Gastroesophageal sphincter (tissue), 4 donors: ENCODE results near the gene SGTA. TPM values are rescaled to one million over a fixed set of nuclear protein-coding genes. Genes with fewer than 3 reads are reported as not detected.

Source experiments
- ATAC-seq: fragments of 150-250 bp; one replicate; pipeline ENCODE4 v1.9.1; 2016; ENCODE audit warnings: mild to moderate bottlenecking, moderate library complexity
- H3K27ac ChIP-seq, 4 donors: fragments of 200-600 bp; sonication (generic) in 3 of 4; 1 replicate in 3 of 4; 2 replicates in 1 of 4; pipeline ENCODE4 v1.5.1; 2016 to 2019
- H3K27me3 ChIP-seq: fragments of 200-600 bp; sonication (generic); one replicate; pipeline ENCODE4 v1.5.1; 2019
- H3K36me3 ChIP-seq, 2 donors: fragments of 200-600 bp; sonication (generic); one replicate each; pipeline ENCODE4 v1.5.1; 2019; ENCODE audit warnings: control low read depth in 1 of 2
- H3K4me1 ChIP-seq, 3 donors: fragments of 200-600 bp; sonication (generic); 1 replicate in 2 of 3; 2 replicates in 1 of 3; pipeline ENCODE4 v1.5.1; 2016 to 2019; ENCODE audit warnings: control low read depth in 2 of 3
- H3K4me3 ChIP-seq, 2 donors: fragments of 200-600 bp; sonication (generic); one replicate each; pipeline ENCODE4 v1.5.1; 2019; ENCODE audit warnings: mild to moderate bottlenecking in 1 of 2, moderate library complexity in 1 of 2
- H3K9me3 ChIP-seq, 3 donors: fragments of 200-600 bp; sonication (generic); one replicate each; pipeline ENCODE4 v1.5.1; 2017 to 2019; ENCODE audit warnings: control low read depth in 2 of 3
- CTCF ChIP-seq, 4 experiments: fragments of 200-600 bp in 2 of 4; fragments of 450-650 bp in 2 of 4; sonication (generic) in 1 of 4; IDR thresholded peaks; one replicate each; pipeline ENCODE4 v1.5.1; 2017 to 2019; ENCODE audit warnings: antibody characterized with exemption in 4 of 4, mild to moderate bottlenecking in 2 of 4, moderate library complexity in 2 of 4
- EP300 ChIP-seq: sonication (generic); formaldehyde crosslinking; IDR thresholded peaks from one replicate; pipeline ENCODE4 v1.6.1; 2017; ENCODE audit warnings: antibody characterized with exemption, mild to moderate bottlenecking
- POLR2A ChIP-seq, 2 donors: fragments of 450-650 bp; IDR thresholded peaks; one replicate each; pipeline ENCODE4 v1.6.1; 2017; ENCODE audit warnings: antibody characterized with exemption in 2 of 2, mild to moderate bottlenecking in 2 of 2, moderate library complexity in 1 of 2
- POLR2AphosphoS5 ChIP-seq: sonication (generic); formaldehyde crosslinking; IDR thresholded peaks from one replicate; pipeline ENCODE4 v1.6.1; 2017; ENCODE audit warnings: antibody characterized with exemption
- WGBS, 2 donors: methylation state at CpG; one replicate each; pipeline ENCODE4 v1.1.5; 2018; ENCODE audit warnings: low coverage in 1 of 2; 5-methylcytosine and 5-hydroxymethylcytosine counted together
- total RNA-seq, 4 donors: library from RNA; depleted of rRNA; stranded (reverse); fragments of >200 nt; gene quantifications; one replicate each; pipeline ENCODE4 v1.1.0, GENCODE V29; 2016

Gene SGTA
- total RNA-seq, 4 donors from 2014 or later = 45.3 to 65.5 (median 47.2) TPM

GRCh38 chr19:2767688-2768087 is 15.4 kb downstream of the SGTA start:
- no peak overlapping the region for H3K4me3 ChIP-seq
- H3K27me3 ChIP-seq = no peaks in the 10 kb centered on the region
- peaks cover 0 to 70% of the 10 kb centered on the region in 2 donors for H3K36me3 ChIP-seq
- H3K4me1 ChIP-seq = peaks cover 0 to 45% (median 25%) of the 10 kb centered on the region in 3 donors
- H3K27ac ChIP-seq = no peak overlapping the region
- H3K9me3 ChIP-seq = no peaks in the 10 kb centered on the region
- WGBS, 2 donors = no CpG with 5 or more reads among the region's 19 CpGs
- TF ChIP-seq POLR2A (IDR thresholded peaks at IDR 0.05) (no peak), CTCF (IDR thresholded peaks at IDR 0.05) (no peak), POLR2AphosphoS5 (no peak), EP300 (no peak)
- no peak for ATAC-seq

GRCh38 chr19:2766594-2767372 is 16.3 kb downstream of the SGTA start:
- TF ChIP-seq POLR2A (IDR thresholded peaks at IDR 0.05) (no peak), EP300 (no peak)
- Histone ChIP-seq H3K36me3 (peaks cover 0 to 76% of the 10 kb centered on the region in 2 donors), H3K9me3 (no peaks in the 10 kb centered on the region), H3K4me1 (peaks cover 0 to 36% (median 19%) of the 10 kb centered on the region in 3 donors), H3K27me3 (no peaks in the 10 kb centered on the region), H3K4me3 (no peak overlapping the region), H3K27ac (no peak overlapping the region)
- no peak for ATAC-seq
- 60 to 90% methylated on average over 1 to 4 of the region's 35 CpGs for WGBS, 2 donors

GRCh38 chr19:2765376-2765775 is 17.7 kb downstream of the SGTA start:
- H3K27ac ChIP-seq = no peak overlapping the region
- H3K36me3 ChIP-seq = peaks cover 0 to 85% of the 10 kb centered on the region in 2 donors
- H3K4me3 ChIP-seq = no peak overlapping the region
- TF ChIP-seq POLR2A (IDR thresholded peaks at IDR 0.05) = no peak
- TF ChIP-seq CTCF (IDR thresholded peaks at IDR 0.05) = no peak
- no peak for TF ChIP-seq EP300
- no peak for ATAC-seq
- 93% methylated on average over 2 of the region's 15 CpGs; no CpG with 5 or more reads in 1 of the 2 donors for WGBS, 2 donors
- H3K9me3 ChIP-seq = no peaks in the 10 kb centered on the region
- no peaks in the 10 kb centered on the region for H3K27me3 ChIP-seq
- H3K4me1 ChIP-seq = peaks cover 0 to 22% (median 7%) of the 10 kb centered on the region in 3 donors

- H3K36me3 ChIP-seq = peaks cover 0 to 90% of the 10 kb centered on the region in 2 donors
- WGBS, 2 donors = 61 to 90% methylated on average over 3 to 8 of the region's 21 CpGs
- H3K27me3 ChIP-seq = no peaks in the 10 kb centered on the region
- no peak overlapping the region for H3K27ac ChIP-seq
- no peak for TF ChIP-seq POLR2AphosphoS5
- TF ChIP-seq CTCF (IDR thresholded peaks at IDR 0.05) = no peak
- TF ChIP-seq EP300 = no peak
- no peak for TF ChIP-seq POLR2A (IDR thresholded peaks at IDR 0.05)
- no peak for ATAC-seq
- H3K4me1 ChIP-seq = peaks cover 0 to 18% (median 3%) of the 10 kb centered on the region in 3 donors
- H3K9me3 ChIP-seq = no peaks in the 10 kb centered on the region
- H3K4me3 ChIP-seq = no peak overlapping the region
Measured at GRCh38 chr19:2764945-2765344, 18.1 kb downstream of the SGTA start.

- no peak for ATAC-seq
- Histone ChIP-seq H3K36me3 (peaks cover 0 to 100% of the 10 kb centered on the region in 2 donors), H3K27ac (no peak overlapping the region), H3K9me3 (no peaks in the 10 kb centered on the region), H3K27me3 (no peaks in the 10 kb centered on the region), H3K4me3 (no peak overlapping the region), H3K4me1 (peaks cover 0 to 5% (median 0%) of the 10 kb centered on the region in 3 donors)
- 87% methylated on average over 3 of the region's 12 CpGs; no CpG with 5 or more reads in 1 of the 2 donors for WGBS, 2 donors
- no peak for TF ChIP-seq POLR2AphosphoS5
- TF ChIP-seq POLR2A (IDR thresholded peaks at IDR 0.05) = no peak
- no peak for TF ChIP-seq CTCF (IDR thresholded peaks at IDR 0.05)
- TF ChIP-seq EP300 = no peak
Measured at GRCh38 chr19:2763687-2764086, 19.4 kb downstream of the SGTA start.
